PFSK-1 (cell line): Measurements from ENCODE around the gene PWWP2A.

Experiments used
- FOXP2 ChIP-seq: optimal IDR thresholded peaks from 2 replicates; pipeline ENCODE3; 2011; ENCODE audit warnings: borderline replicate concordance, control low read depth, inconsistent platforms; ENCODE audit not compliant: insufficient read depth; ENCODE audit errors: extremely low read length, extremely low read depth
- POLR2AphosphoS5 ChIP-seq: IDR thresholded peaks from 2 replicates; pipeline ENCODE4 v1.6.1; 2012; ENCODE audit warnings: low read depth, mild to moderate bottlenecking, control low read depth, low read length, moderate library complexity
- SIN3A ChIP-seq: IDR thresholded peaks from 2 replicates; pipeline ENCODE4 v1.6.1; 2012; ENCODE audit warnings: mild to moderate bottlenecking, low read length, moderate library complexity, borderline replicate concordance; ENCODE audit not compliant: insufficient read depth
- TAF1 ChIP-seq: IDR thresholded peaks from 2 replicates; pipeline ENCODE4 v1.6.1; 2012; ENCODE audit warnings: low read length, control low read depth, borderline replicate concordance; ENCODE audit not compliant: insufficient read depth
- TF ChIP-seq, protein P1 (sequence below), 2 experiments: IDR thresholded peaks; 2 replicates each; pipeline versions ENCODE4 v1.6.1 to v1.8.0; 2011 to 2012; ENCODE audit warnings: low read depth in 2 of 2, low read length in 2 of 2, control low read depth in 1 of 2, inconsistent platforms in 1 of 2, mild to moderate bottlenecking in 1 of 2, moderate library complexity in 1 of 2; ENCODE audit not compliant: insufficient read depth in 1 of 2

Gene PWWP2A

DNA sequence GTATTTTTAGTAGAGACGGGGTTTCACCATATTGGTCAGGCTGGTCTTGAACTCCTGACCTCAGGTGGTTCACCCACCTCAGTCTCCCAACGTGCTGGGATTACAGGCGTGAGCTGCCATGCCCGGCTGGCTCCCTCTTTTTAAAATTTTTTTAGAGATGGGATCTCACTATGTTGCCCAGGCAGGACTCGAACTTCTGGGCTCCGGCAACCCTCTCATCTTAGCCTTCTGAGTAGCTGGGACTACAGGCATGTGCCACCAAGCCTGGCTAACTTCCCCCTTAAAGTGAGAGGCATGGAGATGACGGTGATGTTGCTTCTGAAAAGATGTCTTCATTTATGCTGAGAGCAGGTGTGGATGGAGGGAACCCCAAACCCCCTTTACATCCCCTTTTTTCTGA lies 43.7 kb upstream of the PWWP2A start:
- TF ChIP-seq SIN3A: no peak
- TF ChIP-seq POLR2AphosphoS5: no peak
- no peak for TF ChIP-seq TAF1
- TF ChIP-seq FOXP2: no peak
- TF ChIP-seq, protein P1, sequence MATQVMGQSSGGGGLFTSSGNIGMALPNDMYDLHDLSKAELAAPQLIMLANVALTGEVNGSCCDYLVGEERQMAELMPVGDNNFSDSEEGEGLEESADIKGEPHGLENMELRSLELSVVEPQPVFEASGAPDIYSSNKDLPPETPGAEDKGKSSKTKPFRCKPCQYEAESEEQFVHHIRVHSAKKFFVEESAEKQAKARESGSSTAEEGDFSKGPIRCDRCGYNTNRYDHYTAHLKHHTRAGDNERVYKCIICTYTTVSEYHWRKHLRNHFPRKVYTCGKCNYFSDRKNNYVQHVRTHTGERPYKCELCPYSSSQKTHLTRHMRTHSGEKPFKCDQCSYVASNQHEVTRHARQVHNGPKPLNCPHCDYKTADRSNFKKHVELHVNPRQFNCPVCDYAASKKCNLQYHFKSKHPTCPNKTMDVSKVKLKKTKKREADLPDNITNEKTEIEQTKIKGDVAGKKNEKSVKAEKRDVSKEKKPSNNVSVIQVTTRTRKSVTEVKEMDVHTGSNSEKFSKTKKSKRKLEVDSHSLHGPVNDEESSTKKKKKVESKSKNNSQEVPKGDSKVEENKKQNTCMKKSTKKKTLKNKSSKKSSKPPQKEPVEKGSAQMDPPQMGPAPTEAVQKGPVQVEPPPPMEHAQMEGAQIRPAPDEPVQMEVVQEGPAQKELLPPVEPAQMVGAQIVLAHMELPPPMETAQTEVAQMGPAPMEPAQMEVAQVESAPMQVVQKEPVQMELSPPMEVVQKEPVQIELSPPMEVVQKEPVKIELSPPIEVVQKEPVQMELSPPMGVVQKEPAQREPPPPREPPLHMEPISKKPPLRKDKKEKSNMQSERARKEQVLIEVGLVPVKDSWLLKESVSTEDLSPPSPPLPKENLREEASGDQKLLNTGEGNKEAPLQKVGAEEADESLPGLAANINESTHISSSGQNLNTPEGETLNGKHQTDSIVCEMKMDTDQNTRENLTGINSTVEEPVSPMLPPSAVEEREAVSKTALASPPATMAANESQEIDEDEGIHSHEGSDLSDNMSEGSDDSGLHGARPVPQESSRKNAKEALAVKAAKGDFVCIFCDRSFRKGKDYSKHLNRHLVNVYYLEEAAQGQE (IDR thresholded peaks at IDR 0.05; ENCODE audit: insufficient read depth in 1 of 2, low read depth in 2 of 2, low read length in 2 of 2): no peak

DNA sequence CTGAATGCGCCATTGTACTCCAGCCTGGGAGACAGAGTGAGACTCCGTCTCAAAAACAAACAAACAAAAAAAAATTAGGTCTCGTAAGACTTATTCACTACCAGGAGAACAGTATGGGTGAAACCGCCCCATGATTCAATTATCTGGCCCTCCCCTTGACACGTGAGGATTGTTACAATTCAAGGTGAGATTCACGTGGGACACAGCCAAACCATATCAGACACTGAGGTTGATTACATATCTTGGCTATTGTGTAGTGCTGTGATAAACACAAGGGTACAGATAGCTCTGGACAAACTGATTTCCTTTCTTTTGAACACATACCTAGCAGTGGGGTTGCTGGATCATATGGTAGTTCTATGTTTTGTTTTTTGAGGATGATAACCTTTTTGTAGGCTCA lies 42.4 kb upstream of the PWWP2A start:
- TF ChIP-seq FOXP2 (no peak), POLR2AphosphoS5 (no peak), SIN3A (no peak), TAF1 (no peak)
- TF ChIP-seq, protein P1 (IDR thresholded peaks at IDR 0.05; ENCODE audit: insufficient read depth in 1 of 2, low read depth in 2 of 2, low read length in 2 of 2): no peak

DNA sequence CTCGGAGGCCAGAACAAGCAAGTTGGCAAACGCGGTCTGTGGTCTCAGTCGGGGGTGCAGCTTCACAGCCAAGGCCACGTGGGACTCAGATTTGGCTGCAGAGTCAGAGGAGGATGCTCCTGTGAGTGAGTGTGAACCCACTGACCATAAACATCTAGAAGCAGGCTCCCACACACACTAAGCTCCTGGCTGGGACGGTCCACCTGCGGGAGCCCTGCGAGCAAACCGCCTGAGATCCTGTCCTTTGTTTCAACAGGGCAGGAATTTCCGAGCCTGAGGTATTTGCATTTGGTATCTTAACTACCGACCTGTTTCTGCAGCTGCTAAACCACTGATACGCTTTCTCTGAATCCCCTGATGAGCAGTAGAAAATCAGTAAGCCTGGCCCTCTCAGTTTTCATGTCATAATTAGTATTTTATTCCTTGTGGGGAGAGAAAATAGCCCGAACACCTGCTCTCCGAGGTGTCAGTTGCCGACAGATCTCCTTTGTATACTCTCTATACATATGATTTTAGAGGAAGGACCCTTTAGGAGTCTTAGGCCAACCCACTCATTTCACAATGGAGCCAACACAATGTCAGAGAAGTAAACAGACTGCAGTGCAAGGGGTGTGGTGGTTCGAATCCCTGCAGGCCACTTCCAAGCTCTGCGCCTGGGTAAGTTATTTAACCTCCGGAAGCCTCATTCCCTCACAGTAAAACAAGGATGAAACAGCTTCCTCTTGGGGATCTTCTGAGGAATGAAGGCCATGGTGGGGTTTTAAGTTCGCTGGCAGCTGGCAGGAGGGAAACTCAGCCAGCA lies 40.9 kb upstream of the PWWP2A start:
- TF ChIP-seq TAF1: no peak
- TF ChIP-seq FOXP2: no peak
- TF ChIP-seq SIN3A: no peak
- TF ChIP-seq POLR2AphosphoS5: no peak
- TF ChIP-seq, protein P1 (IDR thresholded peaks at IDR 0.05; ENCODE audit: insufficient read depth in 1 of 2, low read depth in 2 of 2, low read length in 2 of 2): no peak

DNA sequence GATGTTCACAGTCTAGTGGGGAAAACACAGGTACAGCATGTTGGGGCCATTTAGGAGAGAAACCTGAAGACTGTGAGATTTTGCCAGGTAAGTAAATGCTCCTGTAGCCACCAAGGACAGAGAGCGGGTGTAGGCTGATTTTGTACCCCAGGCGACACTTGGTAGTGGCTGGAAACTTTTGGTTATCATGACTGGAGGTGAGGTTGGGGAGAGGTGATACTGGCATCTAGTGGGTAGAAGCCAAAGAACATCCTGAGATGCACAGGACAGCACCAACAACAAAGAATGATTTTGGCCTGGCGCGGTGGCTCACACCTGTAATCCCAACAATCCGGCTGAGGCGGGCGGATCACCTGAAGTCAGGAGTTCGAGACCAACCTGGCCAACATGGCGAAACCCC lies 38.8 kb upstream of the PWWP2A start:
- TF ChIP-seq FOXP2: no peak
- TF ChIP-seq SIN3A: no peak
- no peak for TF ChIP-seq POLR2AphosphoS5
- TF ChIP-seq TAF1: no peak
- TF ChIP-seq, protein P1 (IDR thresholded peaks at IDR 0.05; ENCODE audit: insufficient read depth in 1 of 2, low read depth in 2 of 2, low read length in 2 of 2): no peak
